Fibroblast of lung (primary cell): Measurements from ENCODE around the gene CXCR1.

Experiments
- CTCF ChIP-seq, 2 donors: IDR thresholded peaks in 1 of 2; conservative IDR thresholded peaks in 1 of 2; 1 replicate in 1 of 2; 2 replicates in 1 of 2; pipeline ENCODE4 v1.5.1; 2011 to 2012; ENCODE audit warnings: low read length in 2 of 2, control low read depth in 1 of 2, inconsistent platforms in 1 of 2, low read depth in 1 of 2, mild to moderate bottlenecking in 1 of 2
- EZH2 ChIP-seq: IDR thresholded peaks from 2 replicates; pipeline ENCODE4 v1.5.1; 2012; ENCODE audit warnings: low read length, control low read depth, mild to moderate bottlenecking; ENCODE audit errors: missing control alignments

DNA sequence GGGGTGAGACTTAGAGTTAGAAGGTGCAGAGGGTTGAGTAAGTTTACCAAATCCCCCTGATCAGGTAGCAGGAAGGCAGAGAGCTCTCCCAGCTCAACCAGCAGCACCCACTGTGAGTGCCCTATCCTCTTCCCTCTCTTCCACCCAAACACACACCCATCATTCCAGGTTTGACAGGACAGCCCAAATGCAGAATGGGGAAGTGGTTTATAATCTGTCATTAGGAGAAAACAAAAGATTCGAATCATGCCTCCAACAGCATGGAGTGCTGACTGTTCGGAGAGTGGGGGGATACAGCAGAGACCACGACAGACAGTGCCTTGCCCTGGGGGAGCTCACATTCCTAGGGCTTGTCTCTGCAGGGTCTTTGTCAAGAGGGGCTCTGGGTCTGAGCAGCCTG lies 29.2 kb downstream of the CXCR1 start:
- no peak for TF ChIP-seq EZH2
- TF ChIP-seq CTCF (conservative IDR thresholded peaks at IDR 0.05 in 1 of 2, IDR thresholded peaks at IDR 0.05 in 1 of 2; ENCODE audit: low read depth in 1 of 2, low read length in 2 of 2) = no peak
